SH-SY5Y (cell line): ENCODE results near the gene HOXD9.

Experiments used
- GATA2 ChIP-seq: IDR thresholded peaks from 2 replicates; pipeline ENCODE4 v1.6.1; 2011; ENCODE audit warnings: mild to moderate bottlenecking, low read depth, low read length
- GATA3 ChIP-seq: IDR thresholded peaks from 2 replicates; pipeline ENCODE4 v1.6.1; 2011; ENCODE audit warnings: low read depth, mild to moderate bottlenecking, low read length, moderate library complexity

Gene HOXD9

DNA sequence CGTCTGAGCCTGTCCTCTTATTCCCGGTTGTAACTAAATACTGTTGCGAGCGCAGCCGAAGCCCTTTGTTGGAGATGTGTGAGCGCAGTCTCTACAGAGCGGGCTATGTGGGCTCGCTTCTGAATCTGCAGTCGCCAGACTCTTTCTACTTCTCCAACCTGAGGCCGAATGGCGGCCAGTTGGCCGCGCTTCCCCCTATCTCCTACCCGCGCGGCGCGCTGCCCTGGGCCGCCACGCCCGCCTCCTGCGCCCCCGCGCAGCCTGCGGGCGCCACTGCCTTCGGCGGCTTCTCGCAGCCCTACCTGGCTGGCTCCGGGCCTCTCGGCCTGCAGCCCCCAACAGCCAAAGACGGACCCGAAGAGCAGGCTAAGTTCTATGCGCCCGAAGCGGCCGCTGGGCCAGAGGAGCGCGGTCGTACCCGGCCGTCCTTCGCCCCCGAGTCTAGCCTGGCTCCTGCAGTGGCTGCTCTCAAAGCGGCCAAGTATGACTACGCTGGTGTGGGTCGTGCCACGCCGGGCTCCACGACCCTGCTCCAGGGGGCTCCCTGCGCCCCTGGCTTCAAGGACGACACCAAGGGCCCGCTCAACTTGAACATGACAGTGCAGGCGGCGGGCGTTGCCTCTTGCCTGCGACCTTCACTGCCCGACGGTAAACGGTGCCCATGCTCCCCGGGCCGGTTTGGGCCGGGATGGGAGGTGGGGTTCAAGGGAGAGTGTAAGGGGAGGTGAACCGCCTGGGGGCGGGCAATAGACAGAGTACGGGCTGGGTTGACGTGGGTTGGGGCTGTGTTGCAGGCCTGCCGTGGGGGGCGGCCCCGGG is 22.6 kb upstream of the HOXD9 start, which contains the start of gene HOXD12:
HOXD12 (plus strand) TSS at position 68 of the 819 bp plus-strand sequence; CDS start at position 75, 7 bp downstream.
- no peak for TF ChIP-seq GATA3
- no peak for TF ChIP-seq GATA2

DNA sequence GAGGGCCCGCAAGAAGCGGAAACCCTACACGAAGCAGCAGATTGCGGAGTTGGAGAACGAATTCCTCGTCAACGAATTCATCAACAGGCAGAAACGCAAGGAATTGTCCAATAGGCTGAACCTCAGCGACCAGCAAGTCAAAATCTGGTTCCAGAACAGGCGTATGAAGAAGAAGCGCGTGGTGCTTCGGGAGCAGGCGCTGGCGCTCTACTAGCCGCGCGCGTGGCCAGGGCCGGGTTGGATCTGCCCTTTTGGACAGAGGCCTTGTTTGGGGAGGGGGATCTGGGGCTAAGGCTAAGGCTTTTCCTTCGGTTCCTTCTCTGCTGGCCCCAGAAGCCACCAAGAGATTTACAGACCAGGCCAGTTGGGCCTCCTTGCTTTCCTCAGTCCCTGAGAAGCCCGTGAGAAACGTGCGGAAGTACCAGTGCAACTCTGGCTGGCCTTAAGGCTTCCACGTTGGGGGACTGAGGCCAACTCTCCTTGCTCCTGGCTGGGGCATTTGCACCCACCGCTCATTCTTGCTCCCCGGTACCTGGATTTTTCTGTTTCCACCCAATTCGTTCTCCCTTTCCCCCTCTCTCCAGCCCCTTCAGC is 21.9 kb upstream of the HOXD9 start:
- TF ChIP-seq GATA3: no peak
- no peak for TF ChIP-seq GATA2

- TF ChIP-seq GATA2: no peak
- TF ChIP-seq GATA3: no peak
Measured at GRCh38 chr2:176101216-176101830, 21.2 kb upstream of the HOXD9 start.

DNA sequence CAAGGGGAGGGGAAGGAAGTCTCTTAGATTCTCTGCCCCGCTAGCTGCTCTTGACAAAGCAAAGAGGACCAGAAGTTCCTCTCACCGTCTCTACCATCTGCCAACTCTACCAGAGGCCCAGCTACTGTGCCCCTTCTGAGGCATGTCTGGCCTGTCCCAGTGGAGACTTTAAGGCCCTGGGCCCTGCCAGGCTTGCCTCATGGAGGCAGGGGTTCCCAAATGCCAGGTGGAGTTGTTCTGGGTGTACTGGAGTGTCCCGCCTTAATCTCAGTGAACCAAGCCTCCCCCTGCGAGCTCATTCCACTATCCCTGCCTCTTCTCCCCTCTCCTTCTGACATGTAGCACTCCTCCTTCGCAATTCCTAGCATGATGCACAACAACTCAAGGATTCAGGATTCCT is 20.7 kb upstream of the HOXD9 start:
- TF ChIP-seq GATA3: no peak
- no peak for TF ChIP-seq GATA2

- no peak for TF ChIP-seq GATA2
- no peak for TF ChIP-seq GATA3
Measured at GRCh38 chr2:176102309-176102866, 20.1 kb upstream of the HOXD9 start.

GRCh38 chr2:176103194-176103593 is 19.3 kb upstream of the HOXD9 start:
- TF ChIP-seq GATA2 (no peak), GATA3 (no peak)

DNA sequence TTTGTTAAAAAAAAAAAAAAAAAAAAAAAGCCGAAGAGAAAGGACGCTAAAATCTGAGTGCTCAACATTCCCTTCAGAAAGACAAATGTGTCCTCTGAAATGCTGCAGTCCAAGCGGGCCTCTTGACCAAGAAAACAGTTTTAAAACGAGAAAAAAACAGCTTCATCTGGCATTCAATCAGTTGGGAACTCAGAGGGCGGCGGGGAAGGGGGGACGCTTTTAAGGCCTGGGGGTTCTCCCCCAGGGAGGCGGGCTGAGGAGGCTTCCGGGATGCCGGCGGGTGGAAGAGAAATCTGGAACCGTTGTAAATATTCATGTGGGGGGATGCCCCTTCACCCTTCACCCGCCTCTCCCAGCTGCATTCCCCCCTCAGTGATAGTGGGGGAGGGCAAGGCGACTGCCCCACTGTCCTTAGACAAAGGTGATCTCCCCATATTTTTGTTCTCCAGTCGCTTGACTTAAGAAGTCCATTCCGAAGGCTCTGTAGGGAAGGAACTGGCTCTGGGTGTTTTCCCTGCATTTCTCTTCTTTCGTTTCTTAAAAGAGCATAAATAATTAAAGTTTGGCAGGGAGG is 18.7 kb upstream of the HOXD9 start:
- TF ChIP-seq GATA2: no peak
- TF ChIP-seq GATA3: no peak

- no peak for TF ChIP-seq GATA3
- no peak for TF ChIP-seq GATA2
Measured at GRCh38 chr2:176104316-176105077, 18.0 kb upstream of the HOXD9 start.

- TF ChIP-seq GATA2: peak; percentile 57; the same call in 1 of the 2 replicates
- no peak for TF ChIP-seq GATA3
Measured at GRCh38 chr2:176105078-176105729, 17.3 kb upstream of the HOXD9 start.

- TF ChIP-seq GATA2 (no peak), GATA3 (no peak)
Measured at GRCh38 chr2:176105730-176106580, 16.6 kb upstream of the HOXD9 start.

DNA sequence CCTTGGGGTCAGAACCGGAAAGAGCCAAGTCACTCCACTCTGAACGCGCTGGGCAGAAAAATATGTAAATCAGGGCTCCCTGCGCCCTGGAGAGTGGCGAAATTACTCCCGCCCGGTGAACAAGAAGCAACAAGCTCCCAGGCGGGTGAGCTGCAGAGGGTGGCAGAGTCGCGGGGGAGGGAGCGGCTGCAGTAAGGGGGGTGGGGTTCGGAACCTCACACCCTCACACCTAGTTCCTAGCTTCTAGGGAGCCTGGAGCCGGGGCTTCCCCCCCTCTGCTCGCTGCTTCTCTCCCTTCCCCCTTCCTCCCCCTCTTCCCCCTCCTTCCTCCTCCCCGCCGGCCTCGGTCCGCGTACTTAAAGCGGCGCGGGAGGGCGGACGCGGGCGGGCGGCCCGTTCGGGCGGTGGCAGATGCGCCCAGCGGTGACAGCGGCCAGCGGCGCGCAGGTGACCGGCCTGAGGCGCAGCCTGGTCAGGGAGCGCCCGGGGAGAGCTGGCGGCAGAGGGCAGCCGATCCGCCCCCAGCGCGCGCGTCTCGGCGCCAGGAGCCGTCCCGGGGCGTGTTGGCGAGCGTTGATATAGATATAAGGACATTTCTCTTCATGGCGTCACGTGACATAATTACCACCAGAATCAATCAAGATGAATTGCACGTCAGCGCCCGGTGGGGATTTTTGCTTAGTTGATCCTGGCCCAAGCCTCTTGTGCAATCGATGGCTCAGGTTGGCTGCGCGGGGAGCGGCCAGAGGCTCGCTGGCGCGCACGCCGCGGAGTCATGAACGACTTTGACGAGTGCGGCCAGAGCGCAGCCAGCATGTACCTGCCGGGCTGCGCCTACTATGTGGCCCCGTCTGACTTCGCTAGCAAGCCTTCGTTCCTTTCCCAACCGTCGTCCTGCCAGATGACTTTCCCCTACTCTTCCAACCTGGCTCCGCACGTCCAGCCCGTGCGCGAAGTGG is 15.7 kb upstream of the HOXD9 start, which contains the start of gene HOXD11:
HOXD11 (plus strand) TSS at position 700 of the 959 bp plus-strand sequence; CDS start at position 776, 76 bp downstream.
- TF ChIP-seq GATA2 (no peak), GATA3 (no peak)
